ENCODE data around the gene PDYN.

DNA sequence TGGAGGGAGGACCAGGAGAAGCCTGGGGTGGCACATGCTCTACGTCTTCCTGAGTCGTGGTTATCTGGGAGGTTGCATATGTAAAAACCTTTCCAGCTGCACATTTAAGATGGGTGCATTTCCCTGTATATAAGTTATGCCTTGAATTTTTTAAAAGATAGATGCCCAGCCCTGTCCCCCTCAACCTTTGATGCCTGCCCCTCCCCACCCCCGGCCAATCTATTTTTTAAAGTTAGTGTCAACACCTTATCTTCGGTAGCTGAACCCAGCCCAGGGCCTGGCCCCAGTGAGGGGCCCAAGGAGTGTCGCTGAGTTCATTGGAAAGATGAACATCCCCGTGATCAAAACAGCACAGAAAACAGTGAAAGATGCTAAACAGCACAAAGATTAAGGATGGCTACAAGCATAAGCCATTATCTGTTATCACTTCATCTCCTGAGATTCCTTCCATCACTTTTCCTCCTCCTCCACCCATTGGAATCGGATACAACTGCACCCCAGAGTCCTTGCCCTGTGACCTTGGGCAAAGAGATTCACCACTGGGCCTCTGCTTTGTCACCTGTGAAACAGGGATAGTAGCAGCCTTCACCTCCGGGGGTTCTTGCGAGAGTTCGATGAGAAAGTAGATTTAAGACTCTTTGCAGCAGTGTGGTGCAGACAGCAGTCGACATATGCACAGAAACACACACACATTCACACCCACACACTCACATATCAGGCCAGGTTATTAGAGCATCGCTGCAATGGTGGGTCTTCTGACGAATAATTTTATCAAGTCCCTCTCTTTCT is 51.2 kb downstream of the PDYN start:
- TF ChIP-seq, protein P1, sequence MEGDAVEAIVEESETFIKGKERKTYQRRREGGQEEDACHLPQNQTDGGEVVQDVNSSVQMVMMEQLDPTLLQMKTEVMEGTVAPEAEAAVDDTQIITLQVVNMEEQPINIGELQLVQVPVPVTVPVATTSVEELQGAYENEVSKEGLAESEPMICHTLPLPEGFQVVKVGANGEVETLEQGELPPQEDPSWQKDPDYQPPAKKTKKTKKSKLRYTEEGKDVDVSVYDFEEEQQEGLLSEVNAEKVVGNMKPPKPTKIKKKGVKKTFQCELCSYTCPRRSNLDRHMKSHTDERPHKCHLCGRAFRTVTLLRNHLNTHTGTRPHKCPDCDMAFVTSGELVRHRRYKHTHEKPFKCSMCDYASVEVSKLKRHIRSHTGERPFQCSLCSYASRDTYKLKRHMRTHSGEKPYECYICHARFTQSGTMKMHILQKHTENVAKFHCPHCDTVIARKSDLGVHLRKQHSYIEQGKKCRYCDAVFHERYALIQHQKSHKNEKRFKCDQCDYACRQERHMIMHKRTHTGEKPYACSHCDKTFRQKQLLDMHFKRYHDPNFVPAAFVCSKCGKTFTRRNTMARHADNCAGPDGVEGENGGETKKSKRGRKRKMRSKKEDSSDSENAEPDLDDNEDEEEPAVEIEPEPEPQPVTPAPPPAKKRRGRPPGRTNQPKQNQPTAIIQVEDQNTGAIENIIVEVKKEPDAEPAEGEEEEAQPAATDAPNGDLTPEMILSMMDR (IDR thresholded peaks at IDR 0.05): no peak
- no peak for TF ChIP-seq EZH2 (IDR thresholded peaks at IDR 0.05)
- TF ChIP-seq EZH2phosphoT487 (IDR thresholded peaks at IDR 0.05): no peak
